ENCODE data around the gene RREB1.

DNA sequence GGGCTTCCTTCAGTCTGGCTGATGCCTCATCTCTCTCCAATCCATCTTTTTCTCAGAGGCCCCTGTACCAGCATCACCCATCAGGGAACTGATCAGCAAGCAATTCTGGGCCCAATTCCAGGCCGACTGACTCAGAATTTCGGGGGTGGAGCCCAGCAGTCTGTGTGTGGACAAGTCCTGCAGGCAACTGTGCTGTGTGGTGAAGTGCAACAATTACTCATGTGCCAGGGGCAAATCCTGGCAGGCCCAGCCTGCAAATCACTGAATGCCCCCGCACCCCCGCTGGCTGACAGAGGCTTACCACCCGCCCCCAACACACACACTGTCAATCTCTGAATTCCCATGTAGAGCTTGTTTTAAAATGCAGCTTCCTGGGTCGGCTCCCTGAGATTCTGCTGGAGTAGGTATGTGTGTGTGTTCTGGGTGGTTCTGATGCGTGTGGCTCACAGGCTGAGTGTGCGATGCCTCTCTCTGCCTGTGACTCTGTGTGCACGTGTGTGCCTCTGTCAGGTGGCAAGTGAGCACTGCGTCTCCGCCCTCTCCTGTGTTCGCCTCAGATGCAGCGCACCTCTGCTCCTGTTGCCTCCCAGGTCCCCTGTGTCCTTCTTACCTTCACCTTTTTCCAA lies 159.8 kb downstream of the RREB1 start:
- TF ChIP-seq CTCF (IDR thresholded peaks at IDR 0.05) (no peak), POLR2A (IDR thresholded peaks at IDR 0.05) (no peak), EP300 (IDR thresholded peaks at IDR 0.05) (no peak)
